HFFc6 (cell line): ENCODE results near the gene SMIM17. TPM values are rescaled to one million over a fixed set of nuclear protein-coding genes. Genes with fewer than 3 reads are reported as not detected.

Experiments
- DNase-seq: peaks from one replicate; pipeline ENCODE4 v3.0.0-alpha.2; 2018
- H3K27ac Mint-ChIP-seq: 2 replicates; pipeline ENCODE4 v1.8.0; 2020; ENCODE audit warnings: mild to moderate bottlenecking, mixed read lengths
- H3K27me3 Mint-ChIP-seq: 2 replicates; pipeline ENCODE4 v1.8.0; 2021; ENCODE audit warnings: mild to moderate bottlenecking, moderate library complexity, mixed read lengths; ENCODE audit not compliant: insufficient read depth
- H3K36me3 Mint-ChIP-seq: 2 replicates; pipeline ENCODE4 v1.8.0; 2021; ENCODE audit warnings: low read depth, mixed read lengths
- H3K4me1 Mint-ChIP-seq: 2 replicates; pipeline ENCODE4 v1.8.0; 2020; ENCODE audit warnings: low read depth, mixed read lengths
- H3K4me3 Mint-ChIP-seq: 2 replicates; pipeline ENCODE4 v1.8.0; 2020; ENCODE audit warnings: mild to moderate bottlenecking, moderate library complexity, mixed read lengths
- H3K9me3 Mint-ChIP-seq: 2 replicates; pipeline ENCODE4 v1.8.0; 2020; ENCODE audit warnings: mild to moderate bottlenecking, mixed read lengths
- CTCF ChIP-seq: fragments of 200-600 bp; sonication (generic); IDR thresholded peaks from 2 replicates; pipeline ENCODE4 v1.5.0; 2021; ENCODE audit warnings: antibody characterized with exemption, mild to moderate bottlenecking
- total RNA-seq, 6 experiments: library from RNA; stranded (reverse); fragmentation: NEBNext Ultra II Directional; extraction: Animal tissue kit (Norgen Biotek cat#: 25700); gene quantifications; 2 replicates in 1 of 6; 3 replicates in 5 of 6; pipeline ENCODE4 v1.2.3, GENCODE V29; 2021

SMIM17 gene
- total RNA-seq, 6 experiments from 2014 or later, result 0.21 TPM; not detected in 4

GRCh38 chr19:56612737-56613136, 30.2 kb upstream of the SMIM17 start:
- H3K4me1 Mint-ChIP-seq, result no peaks in the 10 kb centered on the region
- H3K4me3 Mint-ChIP-seq, result no peak overlapping the region
- no peak overlapping the region for H3K27ac Mint-ChIP-seq
- H3K9me3 Mint-ChIP-seq, result peaks cover 85% of the 10 kb centered on the region
- DNase-seq, result no peak
- no peaks in the 10 kb centered on the region for H3K27me3 Mint-ChIP-seq
- peaks cover 89% of the 10 kb centered on the region for H3K36me3 Mint-ChIP-seq
- no peak for TF ChIP-seq CTCF

DNA sequence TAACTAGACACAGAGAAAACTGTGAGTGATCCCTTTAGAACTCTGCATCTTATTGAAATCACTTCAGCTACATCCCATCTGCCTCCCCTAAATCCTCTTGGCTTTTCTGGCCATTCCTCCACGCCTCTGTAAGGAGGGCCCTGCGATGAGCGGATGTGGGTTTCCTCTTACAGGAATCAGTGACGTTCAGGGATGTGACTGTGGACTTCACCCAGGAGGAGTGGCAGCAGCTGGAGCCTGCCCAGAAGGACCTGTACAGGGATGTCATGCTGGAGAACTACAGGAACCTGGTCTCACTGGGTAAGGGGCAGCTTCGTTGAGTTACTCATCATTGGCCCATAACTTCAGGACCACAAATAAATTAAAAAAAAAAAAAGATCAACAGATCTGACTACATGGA, 29.3 kb upstream of the SMIM17 start:
- no peaks in the 10 kb centered on the region for H3K27me3 Mint-ChIP-seq
- H3K36me3 Mint-ChIP-seq, result peaks cover 88% of the 10 kb centered on the region
- DNase-seq, result no peak
- no peaks in the 10 kb centered on the region for H3K4me1 Mint-ChIP-seq
- TF ChIP-seq CTCF, result no peak
- H3K27ac Mint-ChIP-seq, result peak overlapping the region; percentile 31; the same call in 1 of the 2 replicates
- peaks cover 85% of the 10 kb centered on the region for H3K9me3 Mint-ChIP-seq
- H3K4me3 Mint-ChIP-seq, result no peak overlapping the region

DNA sequence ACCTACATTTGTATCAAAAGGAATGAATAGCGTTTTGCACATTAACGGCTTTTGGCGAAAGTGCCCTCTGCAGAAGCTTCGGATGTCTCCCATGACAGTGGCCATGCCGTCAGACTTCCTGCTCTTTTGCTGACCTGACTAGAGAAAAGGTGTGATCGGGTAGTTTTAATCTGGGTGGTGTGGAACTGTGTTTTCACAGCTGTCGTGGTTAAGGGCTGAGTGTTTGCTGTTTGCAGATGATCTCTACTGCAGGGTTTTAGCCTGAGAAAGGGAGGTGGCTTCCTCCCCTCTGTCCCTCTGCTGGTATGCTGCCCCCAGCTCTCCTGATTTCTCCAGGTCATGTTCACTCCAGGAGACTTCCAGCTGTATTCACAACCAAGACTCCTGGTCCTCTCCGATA, 25.4 kb upstream of the SMIM17 start:
- TF ChIP-seq CTCF, result no peak
- Mint-ChIP-seq H3K4me1 (no peaks in the 10 kb centered on the region), H3K9me3 (peaks cover 78% of the 10 kb centered on the region), H3K36me3 (peaks cover 84% of the 10 kb centered on the region), H3K4me3 (no peak overlapping the region), H3K27me3 (no peaks in the 10 kb centered on the region), H3K27ac (no peak overlapping the region)
- DNase-seq, result no peak

DNA sequence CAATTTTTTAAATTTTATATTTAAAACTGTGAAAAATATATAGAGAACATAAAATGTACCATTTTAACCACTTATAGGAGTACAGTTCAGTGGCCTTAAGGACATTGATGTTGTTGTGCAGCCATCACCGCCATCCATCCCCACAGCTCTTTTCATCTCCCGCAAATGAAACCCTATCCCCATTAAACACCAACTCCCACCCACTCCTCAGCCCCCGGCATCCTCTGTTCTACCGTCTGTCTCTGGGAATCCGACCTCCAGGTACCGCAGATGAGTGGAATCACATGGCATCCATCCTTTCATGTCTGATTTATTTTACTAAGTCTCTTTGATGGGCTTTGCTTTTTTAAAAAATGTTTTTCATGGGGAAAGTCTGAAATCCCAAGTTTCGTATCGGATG, 23.8 kb upstream of the SMIM17 start:
- Mint-ChIP-seq H3K36me3 (peaks cover 82% of the 10 kb centered on the region), H3K4me3 (no peak overlapping the region), H3K27me3 (peaks cover under 1% of the 10 kb centered on the region; the same call in 1 of the 2 replicates), H3K4me1 (no peaks in the 10 kb centered on the region), H3K9me3 (peaks cover 72% of the 10 kb centered on the region), H3K27ac (no peak overlapping the region)
- TF ChIP-seq CTCF, result no peak
- no peak for DNase-seq

GRCh38 chr19:56622374-56622773, 20.6 kb upstream of the SMIM17 start:
- Mint-ChIP-seq H3K36me3 (peaks cover 68% of the 10 kb centered on the region), H3K4me3 (no peak overlapping the region)

More at GRCh38 chr19:56622374-56622773, 20.6 kb upstream of the SMIM17 start:
- peaks cover 54% of the 10 kb centered on the region for H3K9me3 Mint-ChIP-seq
- H3K27ac Mint-ChIP-seq, result no peak overlapping the region
- no peak for TF ChIP-seq CTCF
- peaks cover 1% of the 10 kb centered on the region; the same call in 1 of the 2 replicates for H3K27me3 Mint-ChIP-seq
- no peaks in the 10 kb centered on the region for H3K4me1 Mint-ChIP-seq
- no peak for DNase-seq
